Measurements from ENCODE around the gene TOGARAM2.

The TOGARAM2 gene

DNA sequence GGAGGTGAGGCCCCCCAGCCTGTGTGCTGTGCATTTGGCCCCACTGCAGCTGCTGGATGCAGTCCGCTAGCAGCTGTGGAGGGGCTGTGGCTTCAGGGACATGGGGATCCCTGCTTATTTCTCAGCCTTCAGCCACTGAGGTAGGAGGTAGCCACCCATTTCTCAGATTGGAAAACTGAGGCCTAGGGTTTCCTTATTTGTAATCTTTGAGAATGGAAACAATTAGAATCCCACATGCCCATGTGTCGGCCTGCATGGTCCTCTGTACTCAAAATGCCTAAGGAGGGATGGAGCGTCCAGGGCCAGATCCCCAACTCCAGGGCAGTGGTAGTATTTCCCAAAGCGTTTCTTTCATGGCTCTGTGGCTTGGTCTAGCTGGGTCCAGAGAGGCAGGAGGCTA lies 42.1 kb downstream of the TOGARAM2 start:
- no peak for DNase-seq (ENCODE audit: low spot score)

DNA sequence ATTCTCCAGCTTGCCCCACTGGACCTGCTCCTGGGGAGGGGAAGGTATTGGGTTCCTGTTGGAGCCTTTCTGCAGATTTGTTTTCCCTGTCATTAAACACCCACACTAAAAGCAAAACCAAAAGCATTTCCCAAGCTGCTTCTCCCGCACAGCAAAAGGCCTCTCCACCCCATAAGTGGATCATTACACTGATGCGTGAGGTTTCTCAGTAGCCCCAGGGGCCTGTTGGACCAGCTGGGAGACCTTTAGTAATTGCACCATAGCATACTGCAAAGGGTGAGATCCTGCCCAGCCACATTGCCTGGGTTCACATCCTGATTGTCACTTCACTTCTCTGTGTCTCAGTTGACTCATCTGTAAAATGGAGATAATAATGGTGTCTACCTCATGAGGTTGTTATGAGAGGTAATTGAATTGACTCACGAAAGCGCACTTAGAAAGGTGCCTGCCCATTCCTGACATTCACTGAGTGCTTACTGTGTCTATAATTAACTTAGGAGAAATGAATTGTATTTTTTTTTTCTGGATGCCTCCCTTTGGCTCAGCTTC lies 43.9 kb downstream of the TOGARAM2 start:
- DNase-seq (ENCODE audit: low spot score) = no peak

DNA sequence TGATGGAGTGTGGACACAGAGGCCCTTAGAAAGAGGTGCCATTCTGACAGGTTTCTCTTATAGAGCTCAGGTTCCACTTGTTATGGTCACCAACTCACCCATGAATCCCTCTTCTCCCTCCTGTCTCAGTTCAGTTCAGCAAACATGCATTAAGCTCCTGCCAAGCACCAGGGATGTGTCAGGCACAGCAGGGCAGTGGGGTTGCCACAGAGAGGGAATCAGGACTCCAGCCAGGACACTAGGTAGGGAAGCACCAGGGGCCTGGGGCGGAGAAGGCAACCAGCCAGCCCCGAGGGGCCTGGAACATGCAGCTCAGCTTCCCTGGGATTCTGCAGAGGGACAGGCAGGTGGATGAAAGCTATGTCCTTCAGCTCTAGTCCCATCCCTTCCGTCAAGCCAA lies 44.6 kb downstream of the TOGARAM2 start:
- no peak for DNase-seq (ENCODE audit: low spot score)

DNA sequence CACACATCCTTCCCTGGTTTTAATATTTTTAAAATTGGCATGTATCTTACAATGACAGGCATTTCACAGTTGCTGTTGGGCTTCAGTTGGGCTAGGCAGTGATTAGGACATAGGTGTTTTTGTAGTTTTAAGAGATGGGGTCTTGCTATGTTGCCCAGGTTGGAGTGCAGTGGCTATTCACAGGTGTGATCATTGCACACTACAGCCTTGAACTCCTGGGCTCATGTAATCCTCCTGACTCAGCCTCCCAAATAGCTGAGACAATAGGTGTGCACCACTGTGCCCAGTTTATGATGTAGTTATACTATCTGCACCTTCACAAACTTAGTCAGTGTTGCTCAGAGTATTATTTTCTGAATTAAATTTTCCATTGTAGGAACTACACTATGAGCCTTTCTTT lies 49.9 kb downstream of the TOGARAM2 start:
- DNase-seq (ENCODE audit: low spot score) = no peak

DNA sequence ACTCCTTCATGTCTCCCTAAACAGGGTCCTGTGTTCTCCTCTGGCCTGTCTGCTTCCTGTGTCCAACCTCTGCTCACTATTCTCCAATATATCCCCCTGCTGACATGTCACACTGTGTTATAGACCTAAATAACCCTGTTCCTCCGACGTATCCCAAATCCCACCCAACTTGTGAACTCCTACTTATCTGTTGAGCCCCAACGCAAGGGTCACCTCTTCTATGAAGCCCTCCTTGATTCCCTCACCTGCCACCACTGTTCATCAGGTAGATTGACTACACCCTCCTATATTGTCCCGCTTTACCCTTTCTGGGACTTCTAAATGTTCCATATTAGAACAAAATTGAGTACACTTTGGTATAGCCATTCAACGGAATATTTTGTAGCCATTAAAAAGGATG lies 51.1 kb downstream of the TOGARAM2 start:
- no peak for DNase-seq (ENCODE audit: low spot score)

DNA sequence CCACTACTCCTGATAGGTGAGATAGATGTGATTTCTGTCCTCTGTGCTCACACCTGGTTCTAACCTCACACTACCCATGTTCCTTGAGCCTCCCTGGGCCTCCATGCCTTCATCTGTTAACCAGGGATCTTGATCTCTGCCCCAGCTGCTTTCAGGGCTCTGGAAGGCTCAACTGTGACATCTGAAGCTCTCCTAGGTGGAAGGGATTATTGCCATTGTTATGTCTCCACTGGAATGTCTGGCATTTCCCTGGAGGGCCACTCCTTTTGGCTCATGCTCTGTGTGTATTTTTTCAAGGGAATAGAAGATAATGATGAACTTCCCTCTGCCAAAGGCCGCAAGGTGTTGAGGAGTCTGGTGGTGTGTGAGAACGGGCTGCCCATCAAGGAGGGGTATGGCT lies 52.1 kb downstream of the TOGARAM2 start:
- peak; percentile 69 for DNase-seq (ENCODE audit: low spot score)

DNA sequence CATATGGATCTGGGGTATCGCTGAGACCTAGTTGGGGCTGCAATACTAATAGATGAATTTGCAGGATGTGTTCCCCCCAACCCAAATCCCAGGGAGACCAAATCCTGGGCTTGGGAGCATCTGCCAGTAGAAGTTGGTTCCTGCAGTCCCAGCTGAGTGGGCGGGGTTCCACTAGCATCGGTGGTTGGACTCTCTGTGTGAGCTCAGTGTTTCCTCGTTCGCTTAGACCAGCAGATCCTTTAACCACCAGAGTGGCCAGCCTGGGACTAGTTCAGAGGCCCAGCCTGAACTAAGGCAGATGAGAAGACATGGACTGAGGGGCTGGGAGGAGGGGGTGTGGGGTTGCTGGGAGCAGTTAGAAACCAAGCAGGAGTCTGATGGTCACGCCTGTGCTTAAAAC lies 52.6 kb downstream of the TOGARAM2 start:
- no peak for DNase-seq (ENCODE audit: low spot score)

DNA sequence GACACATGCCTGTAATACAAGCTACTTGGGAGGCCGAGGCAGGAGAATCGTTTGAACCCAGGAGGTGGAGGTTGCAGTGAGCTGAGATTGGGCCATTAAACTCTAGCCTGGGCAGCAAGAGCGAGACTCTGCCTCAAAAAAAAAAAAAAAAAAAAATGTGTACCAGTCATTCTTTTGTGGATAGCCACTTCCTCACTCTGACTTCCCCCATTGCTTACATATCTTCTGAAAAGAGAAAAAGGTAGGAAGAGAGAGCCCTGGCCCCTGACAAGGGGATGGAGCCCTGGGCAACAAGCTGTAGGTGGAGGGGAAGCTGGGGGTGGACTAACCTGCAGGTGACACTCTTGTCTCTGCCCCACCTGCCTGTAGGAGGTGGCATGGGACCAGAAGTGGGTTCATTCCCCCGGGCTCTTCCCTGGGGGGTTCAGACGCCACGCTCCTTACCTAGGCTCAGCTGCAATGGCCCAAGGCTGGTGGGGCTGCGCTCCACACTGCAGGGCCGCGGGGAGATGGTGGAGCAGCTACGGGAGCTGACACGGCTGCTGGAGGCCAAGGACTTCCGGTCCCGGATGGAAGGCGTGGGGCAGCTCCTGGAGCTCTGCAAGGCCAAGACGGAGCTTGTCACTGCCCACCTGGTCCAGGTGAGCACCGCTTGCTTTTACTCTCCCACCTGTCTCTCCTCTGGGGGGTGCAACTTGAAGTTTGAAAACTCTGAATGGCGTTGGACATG lies 54.1 kb downstream of the TOGARAM2 start:
- no peak for DNase-seq (ENCODE audit: low spot score)

DNA sequence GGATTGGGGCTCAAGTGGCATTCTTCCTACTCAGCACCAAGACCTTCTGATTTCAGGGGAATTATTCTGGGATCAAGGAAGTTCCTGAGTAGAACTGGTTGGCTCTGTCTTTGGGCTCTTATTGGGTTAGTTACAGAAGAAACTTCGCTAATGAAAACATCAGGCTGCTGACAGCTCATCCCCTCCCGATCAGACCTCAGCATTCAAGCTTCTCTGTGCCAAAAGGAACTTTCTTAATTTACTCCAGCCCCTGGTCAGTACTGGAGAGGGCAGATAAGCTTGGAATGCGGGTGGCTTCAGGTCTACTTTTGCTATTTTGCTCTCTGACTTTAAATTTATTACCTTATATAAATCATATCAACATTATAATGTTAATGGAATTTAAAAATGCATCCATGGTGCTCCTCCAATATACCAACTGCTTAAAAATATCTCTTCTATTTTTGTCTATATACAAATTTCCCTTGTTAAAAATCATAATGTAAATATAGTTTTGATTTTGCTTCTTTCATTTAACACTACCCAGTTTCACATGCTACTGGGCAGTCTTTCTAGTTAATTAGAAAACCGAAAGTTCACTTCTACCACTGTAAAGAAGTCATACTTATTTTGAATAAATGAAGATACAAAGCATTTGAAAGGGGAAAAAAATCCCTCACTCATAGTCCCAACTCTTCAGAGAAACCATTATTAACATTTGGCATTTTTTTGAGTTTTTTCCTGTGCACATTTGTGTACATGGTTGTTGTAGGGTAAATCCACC lies 58.8 kb downstream of the TOGARAM2 start:
- DNase-seq (ENCODE audit: low spot score) = no peak

DNA sequence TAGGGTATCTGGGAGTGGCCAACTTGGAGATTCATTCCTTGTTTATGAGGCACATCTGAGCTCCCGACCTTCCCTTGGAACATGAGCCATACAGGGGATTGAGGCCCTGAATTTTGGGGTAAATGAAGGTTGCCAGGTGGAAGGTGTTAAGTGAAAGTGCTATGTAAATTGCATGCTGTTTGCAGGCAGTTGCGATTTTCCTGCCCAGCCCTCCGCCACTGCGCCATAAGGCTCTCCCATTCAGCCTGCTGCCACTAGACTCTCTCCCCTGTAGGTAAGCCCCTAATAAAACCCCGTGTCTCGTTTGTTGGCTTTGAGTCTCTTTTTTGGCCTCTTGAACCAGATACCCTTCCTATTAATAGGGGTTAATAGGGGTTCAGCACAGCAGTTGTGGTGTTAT lies 59.5 kb downstream of the TOGARAM2 start:
- DNase-seq (ENCODE audit: low spot score) = no peak

DNA sequence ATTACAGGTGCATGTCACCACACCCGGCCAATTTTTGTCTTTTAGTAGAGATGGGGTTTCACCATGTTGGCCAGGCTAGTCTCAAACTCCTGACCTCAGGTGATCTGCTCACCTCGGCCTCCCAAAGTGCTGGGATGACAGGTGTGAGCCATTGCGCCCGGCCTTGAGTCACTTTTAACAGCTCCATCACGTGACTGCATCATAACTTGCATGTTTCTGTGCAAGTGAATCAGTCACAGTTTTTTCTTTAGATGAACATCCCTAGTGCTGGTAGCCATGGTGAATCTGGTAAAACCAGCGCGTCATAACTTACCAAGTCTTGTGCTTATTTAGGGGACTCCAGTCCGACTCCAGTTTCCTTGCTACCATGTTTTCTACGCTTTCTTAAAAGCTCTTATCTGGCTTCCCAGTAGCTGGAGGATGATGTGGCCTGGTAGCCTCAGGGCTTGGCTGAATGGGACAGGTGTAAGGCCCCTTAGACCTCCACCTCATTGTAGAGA lies 60.1 kb downstream of the TOGARAM2 start:
- no peak for DNase-seq (ENCODE audit: low spot score)

DNA sequence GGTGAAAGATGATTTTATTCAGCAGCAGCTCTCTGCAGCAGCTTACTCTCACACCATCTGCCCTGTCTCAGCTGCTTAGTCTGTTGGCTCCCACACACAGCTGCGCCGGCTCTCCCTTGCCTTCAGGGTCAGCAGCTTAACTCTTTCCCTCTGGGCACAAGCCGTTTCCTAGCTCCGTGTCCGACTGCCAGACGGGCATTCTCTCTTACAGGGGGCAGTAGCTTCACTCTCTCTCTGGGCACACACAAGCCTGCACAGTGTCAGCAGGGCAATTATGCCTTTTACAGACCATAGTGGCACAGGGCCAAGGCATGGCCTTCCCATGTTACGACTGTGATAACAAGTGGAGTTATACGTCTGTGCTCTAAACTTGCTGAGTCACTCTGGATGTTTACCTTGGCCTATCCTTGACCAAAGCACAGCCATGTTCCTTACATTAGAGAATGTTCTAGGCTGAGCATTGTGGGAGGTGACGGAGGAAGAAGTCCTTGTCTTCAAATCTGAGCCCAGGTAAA lies 61.5 kb downstream of the TOGARAM2 start:
- no peak for DNase-seq (ENCODE audit: low spot score)

DNA sequence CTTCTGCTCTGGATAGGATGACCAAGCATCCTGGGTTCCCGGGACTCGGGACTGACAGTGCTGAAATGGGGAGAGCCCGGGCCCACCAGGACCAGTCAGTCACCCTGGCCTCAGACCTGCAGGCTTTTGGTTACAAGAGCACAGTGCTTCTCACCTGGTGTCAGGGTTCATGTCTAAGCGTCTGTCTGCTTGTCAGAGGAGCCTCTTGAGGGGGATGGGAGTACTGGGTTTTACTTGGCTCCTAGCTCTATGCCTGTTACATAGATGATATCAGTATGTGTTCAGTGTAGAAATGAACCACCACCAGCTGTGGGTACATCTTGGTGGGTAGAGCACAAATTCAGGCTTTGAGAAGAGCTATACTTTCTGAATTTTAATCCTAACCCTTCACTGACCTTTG lies 63.4 kb downstream of the TOGARAM2 start:
- DNase-seq (ENCODE audit: low spot score) = no peak

DNA sequence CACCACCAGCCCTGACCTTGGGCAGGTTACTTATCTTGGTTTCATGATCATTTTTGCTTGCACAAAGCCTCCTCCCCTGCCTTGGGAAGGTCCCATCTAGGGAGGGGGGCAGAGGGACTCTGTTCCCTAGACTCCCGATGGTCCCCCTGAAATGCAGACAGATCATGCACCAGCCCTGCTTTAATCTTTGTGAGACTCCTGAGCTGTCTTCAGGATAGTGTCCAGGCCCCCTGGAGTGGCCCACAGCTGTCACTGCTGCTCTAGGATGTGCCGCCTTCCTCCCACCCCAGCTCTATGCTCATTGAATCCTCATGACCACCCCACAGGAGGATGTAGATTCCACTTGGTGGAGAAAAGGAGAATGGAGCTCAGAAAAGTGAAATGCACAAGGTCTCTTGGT lies 65.2 kb downstream of the TOGARAM2 start:
- DNase-seq (ENCODE audit: low spot score) = no peak

DNA sequence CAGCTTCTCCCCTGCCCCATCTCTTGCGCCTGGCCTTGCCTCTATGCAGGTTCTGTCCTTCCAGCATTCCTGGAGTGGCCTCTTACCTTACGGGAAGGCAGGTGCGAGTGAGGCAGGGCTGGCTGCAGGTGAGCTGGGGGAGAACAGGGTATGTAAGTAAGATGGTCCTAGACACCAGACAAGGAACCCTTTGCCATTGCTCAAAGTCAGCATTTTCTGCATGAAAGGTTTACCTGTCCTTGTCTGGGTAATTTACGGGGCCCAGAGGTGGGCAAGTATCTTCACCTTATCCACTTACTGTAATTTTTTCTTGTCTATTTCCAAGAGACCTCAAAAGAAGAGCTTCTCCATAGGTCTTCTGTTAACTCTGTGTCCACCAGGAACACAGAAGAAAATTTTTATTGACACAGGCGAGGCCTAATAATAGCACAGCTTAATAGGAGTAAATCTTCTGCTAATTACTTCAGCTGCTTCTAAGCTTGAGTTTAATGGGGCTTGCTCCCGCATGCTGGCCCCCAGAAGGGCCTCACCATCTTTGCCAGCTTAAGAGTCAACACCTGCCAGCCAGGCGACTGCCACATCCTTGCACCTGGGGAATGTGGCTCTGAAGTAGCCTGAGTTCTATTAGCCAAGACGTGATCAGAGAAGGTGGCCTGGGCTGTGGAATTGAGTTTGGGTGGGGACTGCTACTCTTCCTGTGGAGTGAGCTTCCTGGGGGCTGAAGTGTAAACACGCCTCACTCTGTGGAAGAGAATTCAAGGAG lies 66.2 kb downstream of the TOGARAM2 start:
- DNase-seq (ENCODE audit: low spot score) = no peak

DNA sequence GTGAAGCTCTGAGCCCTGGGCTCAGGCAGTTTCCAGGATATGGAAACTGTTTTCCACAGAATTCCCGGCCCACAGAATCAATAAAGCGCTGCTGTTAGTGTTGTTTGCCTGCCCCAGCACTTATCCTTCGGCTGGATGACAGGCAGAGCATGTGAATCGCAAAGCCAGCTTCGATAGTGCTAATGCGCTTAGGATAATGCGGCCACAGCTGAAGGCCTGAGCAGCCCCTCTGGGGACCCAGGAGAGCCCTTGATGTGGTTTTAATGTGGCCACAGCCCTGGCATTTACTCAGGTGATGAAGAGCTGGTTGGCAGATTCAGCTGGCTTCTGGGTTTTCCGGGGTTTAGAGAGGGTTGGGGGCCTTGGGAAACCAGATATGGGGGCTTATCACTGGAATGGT lies 69.5 kb downstream of the TOGARAM2 start:
- no peak for DNase-seq (ENCODE audit: low spot score)

DNA sequence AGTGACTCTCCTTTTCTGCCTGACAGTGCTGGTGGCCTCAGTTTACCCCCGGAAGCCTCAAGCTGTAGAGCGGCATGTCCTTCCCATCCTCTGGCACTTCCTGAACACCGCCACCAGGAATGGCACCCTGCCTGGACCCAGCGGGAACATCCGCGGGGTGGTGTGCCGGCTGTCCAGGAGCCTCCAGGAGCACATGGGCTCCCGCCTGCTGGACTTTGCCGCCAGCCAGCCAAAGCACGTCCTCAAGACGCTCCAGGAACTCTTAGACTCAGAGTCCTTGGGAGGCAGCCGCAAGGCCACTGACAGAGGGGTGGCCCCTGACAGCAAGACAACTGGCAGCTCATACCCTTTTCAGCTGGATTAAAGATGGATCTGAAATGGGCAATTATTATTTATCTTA lies 70.6 kb downstream of the TOGARAM2 start:
- DNase-seq (ENCODE audit: low spot score) = no peak

DNA sequence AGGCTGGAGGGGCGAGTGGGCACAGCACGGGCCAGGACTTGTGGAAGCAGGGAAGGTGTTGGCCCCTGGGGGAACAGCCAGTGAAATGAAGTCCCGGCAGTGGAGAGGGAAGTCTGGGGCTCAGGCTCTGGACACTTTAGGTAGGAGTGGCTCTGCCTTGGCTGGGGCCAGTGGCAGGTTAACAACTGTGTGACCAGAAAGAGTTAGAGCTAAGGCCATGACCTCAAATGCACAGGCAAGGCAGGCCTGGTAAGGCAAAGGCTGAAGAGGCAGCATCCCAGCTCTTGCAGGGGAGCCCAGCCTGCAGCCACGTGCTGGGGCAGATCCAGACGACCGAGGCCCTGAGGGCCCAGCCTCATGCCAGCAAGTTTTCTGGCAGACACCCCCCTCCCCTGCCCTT lies 71.7 kb downstream of the TOGARAM2 start:
- DNase-seq (ENCODE audit: low spot score) = no peak

DNA sequence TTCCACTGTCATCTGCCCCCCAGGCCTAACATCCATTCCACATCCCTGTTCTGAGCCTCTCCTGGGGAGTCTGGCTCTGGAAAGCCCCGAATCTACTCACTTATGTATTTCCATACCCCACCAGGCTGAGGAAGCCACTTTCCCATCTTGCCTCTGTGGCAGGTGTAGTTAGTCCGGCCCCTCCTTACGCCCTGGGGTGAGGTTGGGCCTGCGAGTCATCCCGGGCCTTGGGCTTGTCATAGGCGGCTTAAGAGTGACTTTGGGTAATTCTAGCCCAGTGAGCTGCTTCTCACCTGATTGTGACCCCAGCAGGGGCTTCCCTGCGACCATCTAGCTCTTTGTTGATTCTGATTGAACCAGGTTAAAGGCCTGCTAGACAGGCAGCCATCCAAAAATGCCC lies 72.1 kb downstream of the TOGARAM2 start:
- peak; percentile 49 for DNase-seq (ENCODE audit: low spot score)

DNA sequence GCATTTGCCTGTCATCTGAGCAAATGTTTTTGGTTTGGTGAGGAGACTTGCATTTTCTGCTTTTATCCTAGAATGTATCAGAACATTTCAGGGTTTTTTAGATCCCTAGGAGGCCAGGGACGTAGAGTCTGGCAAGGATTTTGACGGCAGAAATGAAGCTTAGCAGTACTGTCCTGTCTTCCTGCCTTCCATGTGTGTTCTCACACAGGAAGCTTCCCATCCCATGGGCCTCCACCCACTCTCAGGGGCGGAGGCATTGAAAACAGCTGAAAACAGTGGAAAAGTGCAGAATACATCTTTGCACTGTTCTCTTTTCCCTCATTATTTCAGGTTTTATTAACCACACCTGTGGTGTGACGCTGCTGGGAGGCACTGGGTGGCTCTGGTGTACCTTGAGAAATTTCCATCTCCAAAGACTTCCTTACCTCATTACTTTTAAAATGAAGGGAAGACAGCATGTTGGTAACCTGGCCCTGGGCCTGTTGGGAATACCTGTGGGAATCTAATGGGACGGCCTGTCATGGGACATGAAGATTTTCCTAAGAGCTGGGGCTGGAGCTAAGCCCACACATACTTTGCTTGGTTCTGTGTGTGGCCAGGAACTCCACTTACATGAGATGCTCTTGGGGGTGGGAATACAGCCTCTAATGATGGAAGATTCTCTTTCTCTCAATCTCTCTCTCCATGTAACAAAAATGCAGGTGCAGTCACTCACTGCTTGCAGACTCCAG lies 72.7 kb downstream of the TOGARAM2 start:
- no peak for DNase-seq (ENCODE audit: low spot score)

DNA sequence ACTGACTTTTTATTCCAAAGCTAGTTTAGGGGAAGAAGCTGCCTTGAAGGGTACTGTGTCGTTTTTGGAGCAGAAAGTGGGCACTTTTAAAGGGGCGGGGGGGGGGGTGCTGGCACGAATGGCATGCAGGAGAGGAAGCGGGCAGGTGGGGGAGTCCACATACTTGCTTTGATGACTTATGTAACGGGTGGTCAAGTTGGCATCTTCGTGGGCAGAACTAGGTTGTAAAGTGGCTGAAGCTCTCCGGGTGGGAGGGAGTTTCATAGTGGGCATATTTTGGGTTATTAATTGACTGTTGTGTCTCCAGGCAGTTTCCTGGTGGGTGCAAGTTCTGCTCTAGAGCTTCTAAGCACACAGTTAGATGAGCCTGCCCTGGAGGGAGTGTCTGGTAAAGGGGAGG lies 73.3 kb downstream of the TOGARAM2 start:
- DNase-seq (ENCODE audit: low spot score) = no peak

DNA sequence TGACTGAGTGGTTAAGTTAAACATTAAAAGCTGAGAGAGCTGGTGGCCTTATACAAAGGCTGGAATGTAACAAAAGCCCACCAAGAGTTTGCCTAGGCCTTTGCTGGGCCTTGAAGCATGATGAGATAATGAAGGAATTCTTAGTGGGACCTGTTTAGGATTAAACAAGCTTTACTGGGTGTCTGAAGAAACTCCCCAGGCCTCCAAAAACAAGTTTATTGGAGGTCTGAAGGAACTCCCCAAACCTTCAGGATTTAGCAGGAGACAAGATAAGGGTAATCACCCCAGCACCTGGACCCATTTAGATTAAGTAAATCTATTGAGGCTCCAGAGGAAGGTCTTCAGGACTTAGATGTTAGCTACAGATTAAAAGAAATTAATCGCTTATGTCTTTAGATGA lies 74.5 kb downstream of the TOGARAM2 start:
- DNase-seq (ENCODE audit: low spot score) = no peak

All from iPS-NIHi11 (cell line).